ENCODE results near the gene PLVAP.

PLVAP gene

DNA sequence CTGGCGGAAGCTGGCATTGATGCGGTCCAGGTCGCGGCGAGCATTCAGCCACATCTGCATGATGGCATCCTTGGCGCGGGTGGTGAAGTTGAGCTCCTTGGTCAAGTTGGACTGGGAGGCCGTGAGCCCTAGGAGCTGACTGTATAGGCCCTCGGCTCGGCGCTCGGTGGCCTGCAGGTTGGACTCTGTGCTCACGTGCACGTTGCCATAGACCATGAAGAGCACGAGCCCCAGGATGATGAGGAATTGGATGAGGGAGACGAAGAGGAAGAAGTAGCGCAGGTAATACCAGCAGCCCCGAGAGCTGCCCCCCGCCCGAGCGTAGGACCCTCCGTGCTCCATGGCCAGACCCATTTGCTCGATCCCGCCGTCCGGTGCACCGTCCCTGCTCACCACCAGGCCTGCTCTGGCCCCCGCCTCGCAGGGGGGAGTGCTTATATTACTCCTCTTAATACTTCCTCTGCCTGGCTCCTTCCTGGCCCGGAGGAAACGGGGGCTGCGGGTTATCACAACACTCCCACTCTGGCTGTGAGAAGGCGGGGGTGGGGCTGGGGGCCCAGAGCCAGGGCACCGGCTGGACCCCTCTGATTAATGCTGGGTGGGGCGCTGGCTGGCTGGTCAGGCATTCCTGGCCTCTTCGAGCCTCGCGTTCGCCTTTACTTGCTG is at the start of gene PLVAP:
Gene PLVAP (minus strand): TSS at position 408 of the 666 bp plus-strand sequence. CDS start 54 bp downstream, at position 354.
- no peak for DNase-seq

- DNase-seq, result no peak
Measured at GRCh38 chr19:17424743-17425365, 47.7 kb upstream of the PLVAP start.

DNA sequence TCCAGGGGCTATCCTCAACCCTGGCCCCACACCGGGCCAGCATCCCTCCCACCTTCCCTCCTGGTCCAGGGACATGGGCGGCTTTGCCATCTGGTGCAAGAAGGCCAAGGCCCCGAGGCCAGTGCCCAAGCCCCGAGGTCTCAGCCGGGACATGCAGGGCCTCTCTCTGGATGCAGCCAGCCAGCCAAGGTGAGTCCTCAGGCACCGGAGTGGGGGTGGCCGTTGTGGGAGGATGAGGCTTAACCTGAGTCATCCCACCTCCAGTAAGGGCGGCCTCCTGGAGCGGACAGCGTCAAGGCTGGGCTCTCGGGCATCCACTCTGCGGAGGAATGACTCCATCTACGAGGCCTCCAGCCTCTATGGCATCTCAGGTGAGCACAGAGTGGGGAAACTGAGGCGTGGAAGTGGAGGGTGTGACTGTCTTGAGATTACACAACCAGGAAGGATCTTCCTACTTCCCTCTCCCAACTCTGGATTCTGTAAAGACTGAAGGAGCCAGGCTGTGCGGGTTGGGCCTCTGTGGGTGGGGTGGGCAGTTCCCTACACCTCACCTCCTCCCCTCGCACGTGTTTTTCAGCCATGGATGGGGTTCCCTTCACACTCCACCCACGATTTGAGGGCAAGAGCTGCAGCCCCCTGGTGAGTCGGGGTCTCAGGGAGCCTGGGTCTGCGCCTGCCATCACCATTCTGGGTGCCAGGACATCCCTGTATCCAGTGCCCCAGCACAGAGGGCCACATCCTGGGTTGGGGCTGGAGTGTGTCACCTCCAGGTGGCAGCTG is 46.5 kb upstream of the PLVAP start:
- no peak for DNase-seq

- no peak for DNase-seq
Measured at GRCh38 chr19:17421942-17422341, 44.8 kb upstream of the PLVAP start.

DNA sequence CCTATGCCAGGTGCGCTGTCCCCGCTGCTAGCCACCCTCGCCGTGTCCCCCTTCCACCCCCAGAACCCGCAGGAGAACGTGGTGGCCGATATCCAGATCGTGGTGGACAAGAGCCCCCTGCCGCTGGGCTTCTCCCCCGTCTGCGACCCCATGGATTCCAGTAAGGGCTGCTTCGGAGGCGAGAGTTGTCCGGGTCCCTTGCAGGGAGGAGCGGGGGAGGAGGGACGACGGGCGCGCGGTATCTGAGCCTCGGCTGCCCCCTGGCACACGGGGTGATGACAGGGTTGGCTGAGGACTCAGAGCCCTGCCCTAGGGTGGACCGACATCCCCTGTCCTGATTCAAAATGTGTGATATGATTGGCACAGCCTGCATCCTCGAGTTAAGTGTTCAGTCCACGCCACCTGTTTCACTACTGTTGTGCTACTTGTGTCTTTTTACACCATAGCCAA is 43.4 kb upstream of the PLVAP start:
- DNase-seq, result no peak

DNA sequence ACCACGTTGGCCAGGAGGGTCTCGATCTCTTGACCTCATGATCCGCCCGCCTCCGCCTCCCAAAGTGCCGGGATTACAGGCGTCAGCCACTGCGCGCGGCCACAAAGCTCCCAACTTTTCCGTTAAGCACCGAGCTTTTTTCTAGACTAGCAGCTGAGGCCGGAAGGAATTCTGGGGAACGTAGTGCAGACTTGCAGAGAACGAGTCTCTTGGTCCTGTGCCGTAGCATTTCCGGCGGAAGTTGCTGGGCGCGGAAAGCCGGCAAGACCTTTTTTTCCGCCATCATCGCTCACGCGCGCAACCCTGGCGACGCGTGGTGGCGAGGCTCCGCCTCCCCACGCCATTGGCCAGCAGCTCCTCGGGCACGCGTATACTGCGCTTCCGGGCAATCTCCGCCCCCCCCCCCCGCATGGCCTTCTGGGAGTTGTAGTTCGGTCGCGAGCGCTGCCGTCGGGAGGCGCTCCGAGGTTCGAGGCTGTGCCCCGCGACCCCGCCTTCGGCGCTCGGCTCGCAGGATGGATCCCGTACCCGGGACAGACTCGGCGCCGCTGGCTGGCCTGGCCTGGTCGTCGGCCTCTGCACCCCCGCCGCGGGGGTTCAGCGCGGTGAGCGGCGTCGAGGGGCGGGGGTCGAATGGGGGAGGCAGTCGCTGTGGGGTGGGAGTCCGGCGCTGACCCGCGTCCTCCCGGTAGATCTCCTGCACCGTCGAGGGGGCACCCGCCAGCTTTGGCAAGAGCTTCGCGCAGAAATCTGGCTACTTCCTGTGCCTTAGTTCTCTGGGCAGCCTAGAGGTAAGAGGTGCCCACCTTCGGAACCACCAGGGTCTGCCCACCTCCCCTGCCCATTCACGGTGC is 42.7 kb upstream of the PLVAP start, which contains the start of gene MVB12A:
Gene MVB12A (plus strand): TSS at position 427 of the 854 bp plus-strand sequence. CDS start 89 bp downstream, at position 516.
- DNase-seq, result peak; percentile 94

- DNase-seq, result no peak
Measured at GRCh38 chr19:17419154-17419620, 42.0 kb upstream of the PLVAP start.

GRCh38 chr19:17418710-17419109 is 41.6 kb upstream of the PLVAP start:
- no peak for DNase-seq

DNA sequence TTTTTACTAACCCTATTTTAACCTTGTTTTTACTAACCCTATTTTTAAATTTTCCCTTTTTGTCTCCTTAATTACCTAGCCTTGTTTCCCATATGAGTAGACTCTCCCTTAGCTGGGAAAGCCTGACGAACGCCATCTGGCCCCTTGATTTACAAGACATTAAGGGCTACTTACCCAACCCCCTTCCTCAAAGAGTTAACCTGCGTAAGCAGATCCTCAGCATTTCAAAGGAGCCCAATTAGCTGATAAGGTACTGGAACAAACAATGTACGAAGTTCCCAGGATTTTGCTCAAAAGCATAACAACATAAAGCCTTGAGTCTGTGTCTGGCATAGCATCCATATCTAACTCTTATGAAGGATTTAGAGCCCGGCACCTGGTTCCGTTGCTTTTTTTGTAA is 38.0 kb upstream of the PLVAP start:
- DNase-seq, result no peak

DNA sequence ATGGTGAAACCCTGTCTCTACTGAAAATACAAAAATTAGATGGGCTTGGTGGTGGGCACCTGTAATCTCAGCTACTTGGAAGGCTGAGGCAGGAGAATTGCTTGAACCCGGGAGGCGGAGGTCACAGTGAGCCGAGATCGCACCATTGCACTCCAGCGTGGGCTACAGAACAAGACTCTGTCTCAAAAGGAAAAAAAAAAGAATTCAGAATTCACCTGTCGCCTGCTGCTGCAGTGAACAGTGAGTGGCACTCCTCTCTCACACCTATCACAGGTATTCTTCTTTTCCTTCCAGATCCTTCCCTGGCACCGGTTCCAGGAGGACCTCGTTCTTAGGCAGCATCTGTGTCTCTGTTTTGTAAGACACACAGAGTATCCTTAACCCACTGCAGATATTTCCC is 37.0 kb upstream of the PLVAP start:
- no peak for DNase-seq

DNA sequence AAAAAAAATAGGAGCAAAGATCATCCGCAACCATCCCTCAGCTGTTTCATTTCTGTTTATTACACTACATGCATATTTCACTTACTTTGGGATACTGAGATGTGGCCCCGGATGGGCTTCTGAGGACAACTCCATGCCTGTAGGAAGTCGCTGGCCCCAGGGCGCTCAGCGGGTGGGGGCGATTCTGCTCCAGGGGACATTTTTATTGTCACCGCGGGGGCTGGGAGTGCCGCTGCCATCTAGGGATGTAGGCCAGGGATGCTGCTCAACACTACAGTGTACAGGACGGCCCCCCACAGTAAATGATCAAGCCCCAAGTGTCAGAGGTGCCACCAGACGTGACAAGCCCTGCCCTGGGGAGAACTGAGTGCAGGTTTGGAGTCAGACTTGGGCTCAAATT is 34.7 kb upstream of the PLVAP start:
- DNase-seq, result no peak

DNA sequence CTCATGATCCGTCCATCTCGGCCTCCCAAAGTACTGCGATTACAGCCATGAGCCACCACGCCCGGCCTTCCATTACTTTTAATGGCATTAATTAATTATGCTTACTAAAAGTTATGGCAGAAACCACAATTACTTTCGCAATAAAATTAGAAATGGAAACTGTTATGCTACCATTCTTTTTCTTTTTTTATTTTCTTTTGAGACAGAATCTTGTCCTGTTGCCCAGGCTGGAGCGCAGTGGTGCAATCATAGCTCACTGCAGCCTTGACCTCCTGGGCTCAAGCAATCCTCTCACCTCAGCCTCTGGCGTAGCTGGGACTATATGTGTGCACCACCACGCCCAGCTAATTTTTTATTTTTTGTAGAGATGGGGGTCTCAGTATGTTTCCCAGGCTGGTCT is 32.8 kb upstream of the PLVAP start:
- no peak for DNase-seq

GRCh38 chr19:17406887-17407196 is 29.7 kb upstream of the PLVAP start:
- no peak for DNase-seq

- peak; percentile 33 for DNase-seq
Measured at GRCh38 chr19:17406046-17406886, 29.1 kb upstream of the PLVAP start.

- peak; percentile 71 for DNase-seq
Measured at GRCh38 chr19:17405250-17406045, 28.3 kb upstream of the PLVAP start, which contains the start of gene BST2. Gene BST2, minus strand, starts transcription at chr19:17405630. Its CDS starts 55 bp downstream, at chr19:17405575.

DNA sequence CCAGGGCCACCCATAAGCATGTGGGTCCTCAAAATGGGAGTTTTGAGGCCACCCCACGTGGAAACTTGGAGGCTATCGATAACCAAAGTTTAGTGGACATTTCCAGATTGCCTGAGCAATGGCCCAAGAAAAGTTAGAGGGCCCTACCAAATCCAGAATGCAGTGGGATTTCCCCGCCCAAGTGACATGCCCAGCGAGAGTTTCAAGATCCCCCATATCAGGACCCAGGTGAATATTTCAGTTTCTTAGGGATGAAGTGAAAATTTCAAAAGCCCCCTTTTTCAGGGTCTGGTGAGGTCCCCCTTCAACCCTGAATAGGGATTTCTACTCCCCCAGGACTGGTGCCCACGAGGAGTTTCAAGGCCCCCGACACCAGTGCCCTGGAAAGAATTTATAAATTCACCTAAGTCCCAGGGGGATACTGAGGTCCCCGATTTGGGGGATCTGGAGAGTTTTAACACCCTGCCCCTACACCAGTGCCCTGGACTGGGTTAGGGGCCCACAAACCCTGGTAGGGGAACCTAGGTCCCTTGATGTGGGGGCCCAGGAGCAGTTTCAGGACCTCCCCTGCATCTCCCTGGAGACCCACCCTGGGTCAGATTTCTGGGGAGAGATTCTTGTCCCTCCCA is 27.6 kb upstream of the PLVAP start:
- DNase-seq, result no peak

GRCh38 chr19:17404015-17404414 is 26.9 kb upstream of the PLVAP start:
- DNase-seq, result no peak

- DNase-seq, result no peak
Measured at GRCh38 chr19:17402982-17403855, 26.1 kb upstream of the PLVAP start.

GRCh38 chr19:17401628-17402027 is 24.5 kb upstream of the PLVAP start:
- no peak for DNase-seq

All from NK-92 treated with Interleukin-12 subunit alpha and Interleukin-12 subunit beta, amount 100 ng/mL, for 24 hours (cell line).